AG09319 (cell line): ENCODE data around the gene MTMR12.

Experiments used
- DNase-seq: peaks from one replicate; pipeline ENCODE4 v3.0.0-alpha.2; 2010; ENCODE audit warnings: low read depth; ENCODE audit errors: extremely low read depth
- TF ChIP-seq, protein P1 (sequence below): IDR thresholded peaks from 2 replicates; pipeline ENCODE4 v1.5.1; 2011; ENCODE audit warnings: low read depth, mild to moderate bottlenecking, inconsistent platforms, low read length, moderate library complexity

Gene MTMR12

DNA sequence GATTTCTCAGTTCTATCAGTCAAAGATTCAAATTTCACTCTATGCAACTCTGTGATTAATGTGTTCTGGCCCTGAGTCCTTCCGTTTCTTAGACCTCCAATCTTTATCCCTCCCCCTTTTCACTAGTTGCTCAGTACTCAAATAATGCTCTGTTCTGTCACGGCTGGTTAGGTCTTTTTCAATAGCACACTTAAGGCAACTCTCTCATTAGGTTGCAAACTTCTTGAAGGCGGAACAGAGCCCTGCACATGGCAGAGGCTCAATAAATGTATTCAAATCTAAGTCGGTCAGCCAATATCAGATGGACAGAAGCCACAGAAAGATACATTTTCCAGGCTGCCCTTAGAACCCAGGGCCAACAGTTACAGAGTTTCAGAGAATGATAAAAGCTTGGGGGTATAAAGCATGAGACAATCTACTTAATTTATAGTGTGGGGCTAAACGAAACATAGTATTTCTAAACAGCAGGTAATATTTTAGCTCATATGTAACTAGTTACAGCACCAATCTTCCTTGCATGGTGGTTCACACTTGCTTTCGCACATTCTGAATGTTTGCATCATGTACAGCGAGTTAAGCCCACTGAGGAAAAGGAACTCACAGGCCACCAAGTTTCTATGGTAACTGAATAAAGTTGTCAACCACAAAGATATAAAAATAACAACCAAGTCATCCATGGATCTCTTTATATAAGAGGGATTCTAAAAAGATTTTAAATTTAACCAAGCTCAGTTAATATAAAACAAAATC lies 71.5 kb downstream of the MTMR12 start:
- DNase-seq: no peak

DNA sequence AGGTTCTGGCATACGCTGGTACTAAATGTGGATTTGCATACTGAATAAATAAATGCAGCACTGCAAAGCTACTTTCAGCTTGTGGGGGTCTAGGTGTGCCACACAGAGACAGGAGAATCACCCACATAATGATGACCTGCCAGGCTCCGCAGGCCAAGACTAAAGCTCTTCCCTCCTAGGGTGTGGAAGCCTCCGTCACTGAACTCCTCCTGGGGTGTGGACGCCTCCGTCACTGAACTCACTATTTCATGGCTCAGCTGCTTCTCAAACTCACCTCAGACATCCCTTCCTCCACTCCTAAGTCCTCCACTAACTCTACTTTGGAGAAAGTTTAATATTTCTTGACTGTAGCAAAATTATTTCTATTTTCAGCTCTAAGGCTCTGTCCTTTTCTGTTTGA lies 73.4 kb downstream of the MTMR12 start:
- no peak for DNase-seq
- TF ChIP-seq, protein P1, sequence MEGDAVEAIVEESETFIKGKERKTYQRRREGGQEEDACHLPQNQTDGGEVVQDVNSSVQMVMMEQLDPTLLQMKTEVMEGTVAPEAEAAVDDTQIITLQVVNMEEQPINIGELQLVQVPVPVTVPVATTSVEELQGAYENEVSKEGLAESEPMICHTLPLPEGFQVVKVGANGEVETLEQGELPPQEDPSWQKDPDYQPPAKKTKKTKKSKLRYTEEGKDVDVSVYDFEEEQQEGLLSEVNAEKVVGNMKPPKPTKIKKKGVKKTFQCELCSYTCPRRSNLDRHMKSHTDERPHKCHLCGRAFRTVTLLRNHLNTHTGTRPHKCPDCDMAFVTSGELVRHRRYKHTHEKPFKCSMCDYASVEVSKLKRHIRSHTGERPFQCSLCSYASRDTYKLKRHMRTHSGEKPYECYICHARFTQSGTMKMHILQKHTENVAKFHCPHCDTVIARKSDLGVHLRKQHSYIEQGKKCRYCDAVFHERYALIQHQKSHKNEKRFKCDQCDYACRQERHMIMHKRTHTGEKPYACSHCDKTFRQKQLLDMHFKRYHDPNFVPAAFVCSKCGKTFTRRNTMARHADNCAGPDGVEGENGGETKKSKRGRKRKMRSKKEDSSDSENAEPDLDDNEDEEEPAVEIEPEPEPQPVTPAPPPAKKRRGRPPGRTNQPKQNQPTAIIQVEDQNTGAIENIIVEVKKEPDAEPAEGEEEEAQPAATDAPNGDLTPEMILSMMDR: no peak

More for the DNA sequence above, 71.5 kb downstream of the MTMR12 start:
- TF ChIP-seq, protein P1: no peak

DNA sequence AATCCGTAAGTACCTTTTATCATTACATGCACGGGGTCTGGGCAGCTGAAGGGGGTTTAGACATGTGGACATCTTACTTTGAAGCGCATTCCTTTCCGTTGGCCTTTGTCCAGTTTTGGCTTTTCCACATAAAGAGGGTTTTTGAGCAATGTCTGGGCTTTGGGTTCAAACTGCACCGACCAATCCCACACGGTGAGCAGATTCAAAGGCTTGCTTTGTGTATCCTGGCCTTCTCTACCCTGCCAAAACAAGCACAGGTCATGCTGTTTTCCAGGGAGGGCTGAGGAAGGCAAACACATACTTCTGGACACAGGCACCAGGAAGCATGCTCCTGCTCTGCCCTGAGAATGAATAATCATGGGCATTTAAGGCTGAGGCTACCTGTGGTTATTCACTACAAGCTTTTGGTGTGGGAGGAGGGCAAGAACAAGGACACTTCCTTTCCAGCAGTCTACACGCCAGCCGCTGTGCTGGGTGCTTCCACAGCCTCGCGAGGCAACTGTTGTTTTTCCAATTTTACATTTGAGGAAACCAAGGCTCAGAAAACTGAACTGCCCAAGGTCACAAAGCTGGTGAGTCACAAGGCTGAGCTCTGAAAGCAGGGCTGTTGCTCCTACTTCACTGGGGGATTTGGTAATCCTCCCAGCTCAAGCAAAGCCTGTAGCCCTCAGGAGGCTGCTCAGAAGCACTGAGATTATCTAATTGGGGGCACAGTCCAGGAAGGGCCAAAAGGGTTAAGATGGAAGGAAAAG lies 78.9 kb downstream of the MTMR12 start:
- DNase-seq: peak; percentile 10

DNA sequence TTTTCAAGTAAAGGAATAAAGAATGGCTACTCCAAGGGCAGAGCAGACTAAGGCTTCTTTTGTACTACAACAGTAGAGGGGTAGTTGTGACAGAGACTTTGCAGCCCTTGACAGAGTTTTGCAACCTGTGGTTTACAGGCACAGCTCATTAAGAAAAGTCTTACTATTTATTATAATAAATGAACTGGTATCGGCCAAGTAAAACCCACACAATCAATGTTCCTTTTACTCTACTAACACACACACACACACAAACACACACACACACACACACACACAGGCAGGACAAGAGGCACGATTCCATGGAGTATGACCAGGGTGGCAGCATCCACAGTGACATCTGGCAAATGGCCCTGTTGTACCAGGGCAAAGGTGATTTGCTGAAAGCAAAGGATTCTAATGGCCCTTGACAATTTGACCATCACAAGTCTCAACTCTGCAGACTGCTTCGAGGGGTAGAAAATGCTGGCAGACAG lies 79.5 kb downstream of the MTMR12 start:
- DNase-seq: no peak
- TF ChIP-seq, protein P1: no peak

More for the DNA sequence above, 78.9 kb downstream of the MTMR12 start:
- TF ChIP-seq, protein P1: no peak

DNA sequence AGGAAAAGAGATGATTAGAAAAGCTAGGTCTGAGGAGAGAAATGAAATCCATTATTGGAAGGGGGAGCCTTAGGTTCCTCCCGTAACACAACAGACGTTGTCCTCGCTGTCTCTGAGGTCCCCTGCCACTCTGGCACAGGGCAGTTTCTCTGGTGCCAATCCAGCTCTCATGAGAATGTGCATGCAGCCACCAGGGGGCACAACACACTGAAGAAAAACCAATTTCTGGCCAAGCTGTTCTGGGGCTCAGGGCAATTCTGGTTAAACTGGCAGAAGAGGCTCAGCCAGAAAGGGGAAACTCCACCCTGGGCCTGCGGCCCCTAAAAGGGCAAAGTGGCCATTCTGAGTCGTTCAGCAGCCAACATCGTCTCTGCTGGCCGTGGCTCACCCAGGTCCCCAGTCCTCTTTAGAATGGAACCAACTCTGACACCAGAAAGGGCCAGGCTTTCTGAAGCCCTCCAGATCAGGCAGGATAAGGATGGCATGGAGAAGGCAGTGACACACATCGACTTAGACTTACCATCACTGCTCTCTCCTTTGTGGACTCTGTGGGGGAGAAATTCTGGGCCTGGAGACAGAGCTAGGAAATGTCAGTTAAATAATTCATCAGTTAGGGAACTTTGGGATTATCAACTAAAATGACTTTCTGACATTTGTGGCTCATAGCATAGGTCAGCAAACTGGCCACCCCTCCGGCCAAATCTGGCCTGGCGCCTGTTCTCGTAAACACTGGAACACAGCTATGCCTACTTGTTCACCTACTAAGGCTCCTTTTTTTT lies 80.1 kb downstream of the MTMR12 start:
- TF ChIP-seq, protein P1: peak; percentile 85
- DNase-seq: peak; percentile 39

DNA sequence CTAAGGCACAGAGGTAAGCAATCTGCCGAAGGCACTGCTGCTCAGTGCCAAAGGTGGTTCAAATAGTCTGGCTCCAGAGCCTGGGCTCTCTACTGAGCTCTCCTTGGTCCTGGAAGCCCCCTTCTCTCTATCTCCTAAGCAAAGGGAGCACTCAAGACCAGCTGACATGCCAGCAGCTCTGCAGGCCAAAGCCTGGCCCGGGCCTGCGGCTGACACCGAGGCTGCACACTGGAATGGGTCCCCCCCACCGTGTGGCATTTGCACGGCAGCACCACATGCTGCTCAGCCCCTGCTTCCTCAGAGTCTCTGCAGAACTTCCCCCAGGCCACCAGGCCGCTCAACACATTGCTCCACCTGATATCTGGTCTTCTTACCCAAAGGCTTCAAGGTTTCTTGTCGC lies 80.8 kb downstream of the MTMR12 start:
- TF ChIP-seq, protein P1: no peak
- DNase-seq: no peak

DNA sequence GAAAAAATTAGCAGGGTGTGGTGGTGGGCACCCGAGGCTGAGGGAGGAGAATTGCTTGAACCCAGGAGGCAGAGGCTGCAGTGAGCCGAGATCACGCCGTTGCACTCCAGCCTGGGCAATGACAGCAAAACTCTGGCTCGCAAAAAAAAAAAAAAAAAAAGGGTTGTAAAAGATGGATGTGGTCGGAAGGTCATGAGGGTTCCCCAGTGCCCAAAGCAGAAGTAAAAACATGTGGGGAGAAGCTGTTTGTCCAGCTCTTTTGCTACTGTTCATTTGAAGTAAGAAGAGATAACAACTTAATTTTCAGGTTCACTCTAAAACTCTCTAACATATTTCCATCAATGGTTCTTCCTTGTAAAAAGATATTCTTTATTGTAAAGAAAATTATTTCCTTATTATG lies 81.5 kb downstream of the MTMR12 start:
- DNase-seq: no peak
- TF ChIP-seq, protein P1: no peak
